Erythroblast (primary cell): ENCODE data around the gene HORMAD2.

ENCODE experiments used
- GATA1 ChIP-seq: IDR thresholded peaks from 2 replicates; pipeline ENCODE4 v1.6.1; 2011; ENCODE audit warnings: low read depth, mild to moderate bottlenecking, control low read depth, low read length, moderate library complexity
- POLR2A ChIP-seq: IDR thresholded peaks from 2 replicates; pipeline ENCODE4 v1.6.1; 2011; ENCODE audit warnings: mild to moderate bottlenecking, low read length

DNA sequence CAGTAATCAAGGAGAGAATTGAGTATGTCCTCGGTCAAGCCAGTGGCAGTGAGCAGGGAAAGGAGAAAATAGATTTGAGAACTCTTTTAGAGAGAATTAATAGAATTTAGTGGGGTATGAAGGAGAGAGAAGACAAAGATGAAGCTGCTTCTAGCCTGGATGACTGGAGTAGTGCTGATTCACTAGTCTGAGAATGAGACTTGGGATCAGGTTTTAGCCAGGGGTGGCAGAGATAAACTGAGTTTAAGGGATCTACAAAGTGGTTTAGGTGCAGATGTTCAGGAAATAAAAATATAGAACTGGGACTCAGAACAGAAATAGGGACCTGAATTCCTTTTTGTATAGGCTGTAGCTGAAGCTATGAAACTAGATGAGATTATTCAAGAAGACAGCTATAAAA lies 17.6 kb downstream of the HORMAD2 start:
- TF ChIP-seq POLR2A (no peak), GATA1 (no peak)
